Activated naive CD4-positive, alpha-beta T cell treated with anti-CD3 and anti-CD28 coated beads, Interleukin-2, amount 10 ng/mL, durations not matched to agents 7 days and 5 days (primary cell): ENCODE data around the gene HYAL1.
A peak's percentile ranks its signal among the peaks of the same experiment; 100 is the strongest.

Source experiments
- CTCF ChIA-PET: fragments of 350-600 bp; sonication (Branson Sonifier 250); formaldehyde crosslinking; loops from one replicate; lab custom pipeline; 2021; ENCODE audit warnings: antibody characterized with exemption; lab: Charles Lee
- DNase-seq: peaks from one replicate; pipeline ENCODE4 v3.0.0-alpha.2; 2020
- H3K27ac Mint-ChIP-seq: one replicate; pipeline ENCODE4 v1.8.0; 2021; ENCODE audit warnings: mild to moderate bottlenecking, moderate library complexity, mixed read lengths
- H3K27me3 Mint-ChIP-seq: one replicate; pipeline ENCODE4 v1.8.0; 2021; ENCODE audit warnings: mild to moderate bottlenecking, mixed read lengths
- H3K36me3 Mint-ChIP-seq: one replicate; pipeline ENCODE4 v1.8.0; 2021; ENCODE audit warnings: mixed read lengths
- H3K4me1 Mint-ChIP-seq: one replicate; pipeline ENCODE4 v1.8.0; 2021; ENCODE audit warnings: mixed read lengths
- H3K4me3 Mint-ChIP-seq: one replicate; pipeline ENCODE4 v1.8.0; 2021; ENCODE audit warnings: mild to moderate bottlenecking, moderate library complexity, mixed read lengths
- H3K9me3 Mint-ChIP-seq: one replicate; pipeline ENCODE4 v1.8.0; 2021; ENCODE audit warnings: mixed read lengths

Gene HYAL1

DNA sequence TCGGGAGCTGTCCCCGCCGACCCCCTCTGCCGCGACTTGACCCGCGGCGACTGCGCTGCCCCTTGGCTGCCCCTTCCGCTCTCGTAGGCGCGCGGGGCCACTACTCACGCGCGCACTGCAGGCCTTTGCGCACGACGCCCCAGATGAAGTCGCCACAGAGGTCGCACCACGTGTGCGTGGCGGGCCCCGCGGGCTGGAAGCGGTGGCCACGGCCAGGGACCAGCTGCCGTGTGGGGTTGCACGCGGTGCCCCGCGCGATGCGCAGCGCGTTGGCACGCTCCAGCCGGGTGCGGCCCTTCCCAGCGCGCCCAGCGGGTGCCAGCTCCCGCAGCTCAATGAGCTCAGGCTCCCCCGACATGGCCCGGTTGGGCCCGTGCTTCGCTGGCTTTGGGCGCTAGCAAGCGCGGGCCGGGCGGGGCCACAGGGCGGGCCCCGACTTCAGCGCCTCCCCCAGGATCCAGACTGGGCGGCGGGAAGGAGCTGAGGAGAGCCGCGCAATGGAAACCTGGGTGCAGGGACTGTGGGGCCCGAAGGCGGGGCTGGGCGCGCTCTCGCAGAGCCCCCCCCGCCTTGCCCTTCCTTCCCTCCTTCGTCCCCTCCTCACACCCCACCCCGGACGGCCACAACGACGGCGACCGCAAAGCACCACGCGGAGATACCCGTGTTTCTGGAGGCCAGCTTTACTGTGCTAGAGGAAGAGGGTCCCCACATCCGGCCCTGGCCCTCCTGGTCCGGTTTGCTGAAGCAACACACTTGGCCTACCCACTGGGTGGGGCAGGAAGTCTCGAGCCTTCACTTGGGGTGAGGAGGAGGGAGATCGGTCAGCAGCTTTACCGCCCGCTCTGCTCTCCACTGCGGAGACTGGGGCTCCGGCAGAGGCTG, 37.3 kb upstream of the HYAL1 start, which contains the start of gene RASSF1:
Gene RASSF1, minus strand, starts transcription at position 389 of the 882 bp plus-strand sequence. Its CDS starts 31 bp downstream, at position 358.
- Mint-ChIP-seq H3K4me1 (peaks cover 62% of the 10 kb centered on the region), H3K27ac (peak within 1 kb of the TSS; percentile 97), H3K27me3 (no peaks in the 10 kb centered on the region), H3K4me3 (peak within 1 kb of the TSS; percentile 80), H3K9me3 (no peaks in the 10 kb centered on the region), H3K36me3 (peaks cover 34% of the 10 kb centered on the region)
- CTCF ChIA-PET = interaction anchor here (0.7 to 1.8 kb wide), 3 partner anchors 10 to 231 kb away, joined by 3 to 6 read pairs (median 3); partner anchors contain the start of genes CYB561D2 and NPRL2
- peak; percentile 86 for DNase-seq

DNA sequence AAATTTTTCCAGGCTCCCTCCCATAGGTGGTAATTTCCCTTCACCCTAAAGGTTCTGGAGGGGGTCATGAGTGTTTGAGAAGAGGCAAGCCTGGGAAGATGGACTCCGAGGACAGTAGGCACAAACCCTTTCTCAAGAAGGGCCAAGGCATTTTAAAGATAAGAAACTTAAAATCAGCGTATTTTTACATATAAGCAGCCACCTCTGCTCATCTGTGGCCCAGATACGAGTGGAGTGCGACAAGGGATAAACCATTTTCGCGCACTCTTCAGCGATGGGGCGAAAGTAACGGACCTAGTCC, 36.7 kb upstream of the HYAL1 start:
- Mint-ChIP-seq H3K27me3 (no peaks in the 10 kb centered on the region), H3K9me3 (no peaks in the 10 kb centered on the region), H3K27ac (peak overlapping the region; percentile 97), H3K4me3 (peak overlapping the region; percentile 80), H3K36me3 (peaks cover 39% of the 10 kb centered on the region), H3K4me1 (peaks cover 61% of the 10 kb centered on the region)
- no peak for DNase-seq
- CTCF ChIA-PET = interaction anchor here (1.8 kb wide), 1 partner anchor 10 kb away, joined by 6 read pairs; the partner anchor contains the start of genes CYB561D2 and NPRL2

DNA sequence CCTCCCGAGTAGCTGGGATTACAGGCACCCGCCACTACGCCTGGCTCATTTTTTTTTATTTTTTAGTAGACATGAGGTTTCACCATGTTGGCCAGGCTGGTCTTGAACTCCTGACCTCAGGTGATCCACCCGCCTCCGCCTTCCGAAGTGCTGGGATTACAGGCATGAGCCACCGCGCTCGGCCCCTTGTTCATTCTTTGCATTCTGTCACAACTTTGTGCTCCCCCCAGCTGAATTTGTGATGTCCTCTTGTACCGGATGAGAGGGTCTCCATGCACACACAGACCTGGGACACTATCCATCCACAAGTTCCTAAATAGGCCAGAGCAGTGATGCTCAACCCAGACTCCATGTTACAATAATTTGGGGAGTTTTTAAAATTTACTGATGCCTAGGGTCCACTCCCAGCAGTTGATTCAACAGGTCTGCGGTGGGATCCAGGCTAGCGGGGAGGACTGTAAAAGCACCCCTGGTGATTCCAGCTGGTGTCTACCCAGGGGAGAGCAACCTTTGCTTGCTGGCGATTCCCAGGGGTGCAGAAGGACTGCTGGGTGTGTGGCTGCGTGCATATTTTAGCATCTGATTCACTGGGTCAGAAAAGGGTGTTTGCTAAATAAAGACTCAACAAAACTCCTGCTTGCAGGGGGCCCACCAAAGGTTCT, 36.2 kb upstream of the HYAL1 start:
- peak overlapping the region; percentile 97 for H3K27ac Mint-ChIP-seq
- CTCF ChIA-PET = interaction anchor here (1.3 kb wide), 2 partner anchors 8 to 9 kb away, joined by 4 read pairs; no protein-coding TSS in a partner anchor
- DNase-seq = no peak
- H3K4me3 Mint-ChIP-seq = peak overlapping the region; percentile 80
- H3K4me1 Mint-ChIP-seq = peaks cover 60% of the 10 kb centered on the region
- H3K36me3 Mint-ChIP-seq = peaks cover 40% of the 10 kb centered on the region
- no peaks in the 10 kb centered on the region for H3K9me3 Mint-ChIP-seq
- no peaks in the 10 kb centered on the region for H3K27me3 Mint-ChIP-seq

DNA sequence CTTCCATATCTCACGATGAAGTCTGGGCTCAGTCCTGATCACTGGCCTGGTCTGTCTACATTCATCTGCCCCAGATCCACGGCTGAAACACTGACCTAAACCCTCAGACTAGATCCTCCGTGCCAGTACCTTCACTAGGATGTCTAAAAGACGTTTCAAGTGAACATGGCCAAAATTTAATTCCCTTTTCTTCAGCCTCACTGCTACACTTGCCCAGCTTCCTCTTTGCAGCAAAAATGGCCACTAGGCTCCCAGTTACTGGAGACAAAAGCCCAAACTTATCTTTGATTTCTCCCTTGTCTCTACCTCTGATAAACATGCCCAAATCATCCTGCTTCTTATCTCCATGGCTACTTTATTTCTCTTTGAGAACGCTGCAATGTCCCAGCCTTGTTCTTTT, 35.6 kb upstream of the HYAL1 start:
- CTCF ChIA-PET = interaction anchor here (1.0 to 3.0 kb wide), 5 partner anchors 9 to 92 kb away, joined by 3 to 10 read pairs (median 4); partner anchors contain the start of genes CYB561D2 and NPRL2
- H3K4me1 Mint-ChIP-seq = peaks cover 64% of the 10 kb centered on the region
- no peaks in the 10 kb centered on the region for H3K9me3 Mint-ChIP-seq
- H3K36me3 Mint-ChIP-seq = peaks cover 45% of the 10 kb centered on the region
- no peak for DNase-seq
- H3K27ac Mint-ChIP-seq = peak overlapping the region; percentile 97
- no peaks in the 10 kb centered on the region for H3K27me3 Mint-ChIP-seq
- peak overlapping the region; percentile 80 for H3K4me3 Mint-ChIP-seq

DNA sequence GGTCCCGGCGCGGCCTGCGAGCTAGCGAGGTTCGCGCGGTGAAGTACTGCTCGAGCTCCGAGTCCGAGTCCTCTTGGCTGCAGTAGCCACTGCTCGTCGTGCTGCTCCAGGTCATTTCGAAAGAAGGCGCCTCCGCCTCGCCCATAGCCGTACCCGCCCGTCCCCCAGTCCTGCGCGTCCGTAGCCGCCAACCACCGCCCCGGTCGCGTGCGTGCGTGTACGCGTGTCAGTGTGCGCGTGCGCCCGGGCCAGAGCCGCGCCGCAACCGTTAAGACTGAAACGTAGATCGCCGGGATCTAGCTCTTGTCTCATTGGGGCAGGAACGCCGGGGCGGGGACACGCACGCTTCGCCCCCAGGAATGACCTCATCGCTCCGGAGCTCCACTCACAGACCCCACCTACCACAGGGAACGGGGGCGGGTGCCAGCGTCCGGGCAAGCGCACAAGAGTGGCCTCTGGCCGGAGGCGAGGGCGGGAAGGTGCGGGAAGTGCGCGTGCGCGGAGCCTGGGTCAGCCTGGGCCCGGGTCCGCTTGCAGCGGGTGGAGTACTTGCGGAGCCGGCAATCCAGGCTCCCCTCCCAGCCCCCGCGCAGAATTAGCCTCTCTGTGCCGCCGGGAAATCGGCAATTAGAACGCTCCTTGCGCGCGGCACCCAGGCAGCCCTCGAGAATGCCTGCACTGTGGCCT, 33.9 kb upstream of the HYAL1 start:
- peak overlapping the region; percentile 97 for H3K27ac Mint-ChIP-seq
- H3K36me3 Mint-ChIP-seq = peaks cover 56% of the 10 kb centered on the region
- peaks cover 66% of the 10 kb centered on the region for H3K4me1 Mint-ChIP-seq
- CTCF ChIA-PET = interaction anchor here (0.7 to 5.0 kb wide), 7 partner anchors 11 to 235 kb away, joined by 3 to 40 read pairs (median 5); partner anchors contain the start of genes CYB561D2, HYAL2 and NPRL2
- H3K27me3 Mint-ChIP-seq = no peaks in the 10 kb centered on the region
- peak; percentile 98 for DNase-seq
- H3K9me3 Mint-ChIP-seq = no peaks in the 10 kb centered on the region
- H3K4me3 Mint-ChIP-seq = peak overlapping the region; percentile 80

DNA sequence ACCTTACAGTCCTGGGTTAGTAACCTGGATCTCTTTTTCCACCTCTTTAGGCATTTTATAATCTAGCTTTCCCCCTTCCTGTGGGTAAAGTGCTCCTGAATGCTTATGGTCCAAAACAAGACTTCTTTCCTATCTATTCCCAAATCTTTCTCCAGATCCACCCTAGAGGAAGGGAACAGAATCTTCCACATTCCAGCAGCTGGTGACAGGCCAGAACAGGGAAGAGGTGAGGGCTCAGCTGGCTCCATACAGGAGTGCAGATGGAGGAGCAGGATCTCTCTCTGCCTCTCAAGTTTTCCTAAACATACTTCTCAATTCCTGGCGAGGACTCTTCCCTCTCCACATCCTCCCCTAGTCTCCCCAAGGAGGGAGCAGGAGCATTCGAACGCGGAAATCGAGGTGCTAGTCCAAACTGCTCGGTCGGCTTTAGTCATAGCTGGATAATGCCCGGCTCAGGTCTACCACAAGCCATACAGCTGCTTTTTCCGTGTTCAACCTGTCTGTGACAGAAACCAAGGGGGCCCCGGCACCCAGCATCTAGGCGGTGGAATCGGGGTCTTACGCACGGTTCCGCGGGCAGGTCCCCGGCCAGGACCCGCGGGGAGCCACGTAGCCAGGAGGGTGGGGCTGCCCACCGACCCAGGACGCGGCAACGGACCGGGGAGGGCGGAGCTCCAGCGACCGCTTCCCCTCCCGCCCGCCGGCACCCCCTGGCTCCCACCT, 33.2 kb upstream of the HYAL1 start:
- Mint-ChIP-seq H3K36me3 (peaks cover 61% of the 10 kb centered on the region), H3K9me3 (no peaks in the 10 kb centered on the region), H3K27me3 (no peaks in the 10 kb centered on the region), H3K4me1 (peaks cover 65% of the 10 kb centered on the region), H3K4me3 (peak overlapping the region; percentile 80), H3K27ac (peak overlapping the region; percentile 97)
- no peak for DNase-seq
- CTCF ChIA-PET = interaction anchor here (0.7 to 5.0 kb wide), 8 partner anchors 10 to 235 kb away, joined by 3 to 40 read pairs (median 4); partner anchors contain the start of genes CYB561D2, HYAL2 and NPRL2

DNA sequence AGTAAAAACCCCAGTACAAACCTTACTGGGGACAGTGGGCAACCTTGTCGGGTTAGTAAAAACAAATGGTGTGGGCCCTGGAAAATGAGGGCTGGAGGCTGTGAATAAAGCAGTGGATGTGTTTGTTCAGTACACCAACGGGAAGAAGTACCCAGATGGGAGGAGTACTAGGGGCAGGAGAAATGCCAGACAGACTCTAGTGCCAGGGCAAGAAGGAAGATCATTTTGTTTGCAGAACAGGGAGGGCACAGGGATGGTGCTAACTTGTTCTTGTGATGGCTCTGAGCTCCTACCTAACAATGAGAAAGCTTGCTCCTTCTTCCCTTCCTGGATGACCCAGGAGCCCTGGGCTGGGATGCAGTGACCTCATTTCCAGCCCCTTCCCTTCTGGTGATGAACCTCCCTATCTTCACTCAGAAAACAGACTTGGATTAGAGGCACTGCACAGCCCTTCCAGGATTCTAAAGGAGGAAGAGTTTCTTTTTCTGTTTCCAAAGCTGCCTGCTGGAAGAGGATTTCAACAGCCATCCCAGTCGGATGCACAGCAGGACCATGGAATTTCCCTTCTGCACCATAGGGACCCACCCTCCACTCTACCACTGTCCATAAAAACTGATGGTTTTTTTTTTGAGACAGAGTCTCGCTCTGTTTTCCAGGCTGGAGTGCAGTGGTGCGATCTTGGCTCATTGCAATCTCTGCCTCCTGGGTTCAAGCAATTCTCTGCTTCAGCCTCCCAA, 31.1 kb upstream of the HYAL1 start:
- H3K4me1 Mint-ChIP-seq = peaks cover 52% of the 10 kb centered on the region
- H3K27ac Mint-ChIP-seq = peak overlapping the region; percentile 89
- H3K27me3 Mint-ChIP-seq = no peaks in the 10 kb centered on the region
- DNase-seq = no peak
- CTCF ChIA-PET = interaction anchor here (1.0 to 5.0 kb wide), 2 partner anchors 11 to 208 kb away, joined by 3 to 40 read pairs; partner anchors contain the start of gene HYAL2
- no peaks in the 10 kb centered on the region for H3K9me3 Mint-ChIP-seq
- H3K4me3 Mint-ChIP-seq = peak overlapping the region; percentile 55
- peaks cover 73% of the 10 kb centered on the region for H3K36me3 Mint-ChIP-seq

DNA sequence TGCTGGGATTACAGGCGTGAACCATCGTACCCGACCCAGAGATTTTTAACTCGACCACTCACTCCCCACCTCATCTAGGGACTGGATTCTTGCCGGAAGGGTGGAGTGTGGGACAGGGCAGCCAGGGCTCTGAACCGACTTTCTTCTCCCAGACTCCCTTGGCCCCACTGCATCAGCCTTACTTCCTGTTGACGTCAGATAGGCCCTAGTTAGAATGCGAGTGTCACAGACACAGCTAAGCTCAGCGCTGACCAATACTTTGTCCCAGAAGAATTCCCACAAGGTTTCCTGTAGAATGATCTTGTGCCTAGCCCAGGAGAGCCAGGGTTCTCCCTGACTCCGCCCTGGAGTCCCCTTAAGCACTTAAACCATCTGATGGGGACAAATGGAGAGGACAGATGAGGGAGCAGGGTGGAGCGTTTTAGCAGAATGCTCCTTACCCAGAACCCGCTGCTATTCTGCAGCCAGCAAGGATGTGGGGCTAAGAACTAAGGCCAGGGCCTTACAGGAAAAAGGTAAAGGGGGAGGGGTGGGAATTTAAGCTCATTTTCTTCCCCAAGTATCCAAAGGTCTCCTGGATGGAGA, 30.5 kb upstream of the HYAL1 start:
- Mint-ChIP-seq H3K4me1 (peaks cover 48% of the 10 kb centered on the region), H3K27ac (peak overlapping the region; percentile 89), H3K36me3 (peaks cover 69% of the 10 kb centered on the region), H3K9me3 (no peaks in the 10 kb centered on the region), H3K27me3 (no peaks in the 10 kb centered on the region), H3K4me3 (peak overlapping the region; percentile 55)
- DNase-seq = no peak
- CTCF ChIA-PET = interaction anchor here (1.0 to 5.0 kb wide), 2 partner anchors 10 to 209 kb away, joined by 3 to 40 read pairs; partner anchors contain the start of gene HYAL2

DNA sequence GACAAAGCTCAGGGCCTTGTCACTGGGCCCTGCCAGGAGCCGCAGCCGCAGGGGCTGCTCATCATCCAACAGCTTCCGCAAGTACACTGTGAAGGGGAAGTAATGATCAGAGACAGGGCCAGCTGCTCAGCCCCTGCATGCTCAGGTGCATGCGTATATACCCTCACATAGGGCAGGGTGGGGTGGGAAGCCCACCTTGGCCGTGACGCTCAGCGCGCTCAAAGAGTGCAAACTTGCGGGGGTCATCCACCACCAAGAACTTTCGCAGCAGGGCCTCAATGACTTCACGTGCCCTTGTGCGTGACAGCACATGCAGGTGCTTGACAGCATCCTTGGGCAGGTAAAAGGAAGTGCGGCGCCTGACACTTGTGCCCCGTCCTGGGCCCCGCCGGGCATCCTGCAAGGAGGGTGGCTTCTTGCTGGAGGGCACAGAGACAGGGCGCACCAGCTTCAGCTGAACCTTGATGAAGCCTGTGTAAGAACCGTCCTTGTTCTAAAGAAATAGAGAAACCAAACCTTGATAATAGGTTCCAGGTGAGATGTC, 28.1 kb upstream of the HYAL1 start:
- CTCF ChIA-PET = no interaction called here
- no peaks in the 10 kb centered on the region for H3K27me3 Mint-ChIP-seq
- no peak for DNase-seq
- peaks cover 58% of the 10 kb centered on the region for H3K36me3 Mint-ChIP-seq
- peaks cover 58% of the 10 kb centered on the region for H3K4me1 Mint-ChIP-seq
- H3K27ac Mint-ChIP-seq = no peak overlapping the region
- no peak overlapping the region for H3K4me3 Mint-ChIP-seq
- no peaks in the 10 kb centered on the region for H3K9me3 Mint-ChIP-seq

DNA sequence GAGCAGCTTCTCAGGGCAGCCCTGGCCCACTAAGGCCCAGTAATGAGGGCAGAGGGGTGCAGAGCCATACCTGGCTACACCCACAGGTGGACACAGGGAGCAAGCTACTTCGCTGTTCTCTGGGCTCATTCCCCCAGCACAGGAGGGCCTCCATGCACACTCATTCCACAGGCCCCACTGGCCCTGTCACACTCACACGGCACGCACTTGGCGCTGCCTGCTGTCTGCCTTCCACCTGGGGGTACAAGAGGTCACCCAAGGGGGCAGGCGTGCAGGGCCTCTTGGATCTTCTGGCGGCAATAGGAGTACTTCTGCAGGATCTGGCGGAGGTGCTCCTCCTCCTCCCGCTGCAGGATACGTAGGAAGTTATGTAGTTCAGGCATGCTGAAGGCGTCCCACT, 27.0 kb upstream of the HYAL1 start:
- DNase-seq = no peak
- no peak overlapping the region for H3K4me3 Mint-ChIP-seq
- no peaks in the 10 kb centered on the region for H3K27me3 Mint-ChIP-seq
- CTCF ChIA-PET = interaction anchor here (0.9 kb wide), 1 partner anchor 9 kb away, joined by 4 read pairs; no protein-coding TSS in a partner anchor
- no peaks in the 10 kb centered on the region for H3K9me3 Mint-ChIP-seq
- no peak overlapping the region for H3K27ac Mint-ChIP-seq
- H3K4me1 Mint-ChIP-seq = peaks cover 50% of the 10 kb centered on the region
- peaks cover 48% of the 10 kb centered on the region for H3K36me3 Mint-ChIP-seq

DNA sequence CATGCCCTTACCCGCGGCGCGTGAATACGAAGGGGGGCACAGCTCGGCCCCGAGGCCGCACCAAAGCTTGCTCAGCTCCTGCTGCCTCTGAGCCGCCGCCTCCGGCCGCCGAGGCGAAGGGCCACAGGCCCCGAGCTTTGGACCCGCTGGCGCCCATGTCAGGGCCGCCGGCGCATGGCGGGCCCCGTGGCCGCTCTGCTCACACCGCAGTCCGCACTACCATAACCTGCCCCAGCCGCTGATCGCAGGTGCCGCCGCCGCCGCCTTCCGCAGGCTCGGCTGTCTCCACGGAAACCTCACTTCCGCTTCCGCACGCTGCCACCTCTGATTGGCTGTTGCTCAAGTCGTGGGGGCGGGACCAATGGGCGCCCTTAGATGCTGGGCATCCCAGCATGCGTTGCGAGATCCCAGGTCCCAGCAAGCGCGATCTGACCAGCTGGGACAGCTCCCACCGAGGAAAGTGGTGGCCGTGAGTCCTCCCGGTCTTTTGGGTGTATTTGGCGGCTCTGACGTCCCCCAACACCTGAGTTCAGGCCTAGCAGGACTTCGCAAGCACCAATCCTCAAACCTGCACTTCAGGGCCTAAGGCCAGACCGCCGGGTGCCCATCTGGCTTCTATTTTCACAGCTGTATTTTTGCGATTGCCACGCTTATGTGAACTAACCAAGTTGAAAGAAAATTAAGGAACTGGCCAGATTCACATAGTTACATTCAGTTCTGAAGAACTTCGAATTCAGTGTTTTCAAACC, 24.7 kb upstream of the HYAL1 start, which contains the start of gene TUSC2:
Gene TUSC2, minus strand, starts transcription at position 281 of the 749 bp plus-strand sequence. Its CDS starts 124 bp downstream, at position 157.
- CTCF ChIA-PET = interaction anchor here (0.9 to 2.4 kb wide), 5 partner anchors 9 to 133 kb away, joined by 3 to 8 read pairs (median 3); partner anchors contain the start of gene HYAL1
- peaks cover 35% of the 10 kb centered on the region for H3K36me3 Mint-ChIP-seq
- peaks cover 36% of the 10 kb centered on the region for H3K4me1 Mint-ChIP-seq
- H3K4me3 Mint-ChIP-seq = peak within 1 kb of the TSS; percentile 93
- no peaks in the 10 kb centered on the region for H3K9me3 Mint-ChIP-seq
- peak; percentile 97 for DNase-seq
- H3K27ac Mint-ChIP-seq = peak within 1 kb of the TSS; percentile 89
- no peaks in the 10 kb centered on the region for H3K27me3 Mint-ChIP-seq
